ENCODE results near the gene KCNH2.

The KCNH2 gene

GRCh38 chr7:150901160-150902035 lies 76.7 kb downstream of the KCNH2 start:
- DNase-seq: peak; percentile 34 to 71

GRCh38 chr7:150900675-150901074 lies 77.4 kb downstream of the KCNH2 start:
- DNase-seq: no peak

GRCh38 chr7:150898475-150899011 lies 79.6 kb downstream of the KCNH2 start:
- peak; percentile 23 to 68 for DNase-seq

GRCh38 chr7:150897502-150898474 lies 80.3 kb downstream of the KCNH2 start:
- DNase-seq: no peak

GRCh38 chr7:150896562-150897209 lies 81.4 kb downstream of the KCNH2 start:
- no peak for DNase-seq

- no peak for DNase-seq
These were observed 82.3 kb downstream of the KCNH2 start for GRCh38 chr7:150895809-150896208.

Data from NCI-H446 (cell line).